ENCODE data around the gene ST6GALNAC3.

The ST6GALNAC3 gene

DNA sequence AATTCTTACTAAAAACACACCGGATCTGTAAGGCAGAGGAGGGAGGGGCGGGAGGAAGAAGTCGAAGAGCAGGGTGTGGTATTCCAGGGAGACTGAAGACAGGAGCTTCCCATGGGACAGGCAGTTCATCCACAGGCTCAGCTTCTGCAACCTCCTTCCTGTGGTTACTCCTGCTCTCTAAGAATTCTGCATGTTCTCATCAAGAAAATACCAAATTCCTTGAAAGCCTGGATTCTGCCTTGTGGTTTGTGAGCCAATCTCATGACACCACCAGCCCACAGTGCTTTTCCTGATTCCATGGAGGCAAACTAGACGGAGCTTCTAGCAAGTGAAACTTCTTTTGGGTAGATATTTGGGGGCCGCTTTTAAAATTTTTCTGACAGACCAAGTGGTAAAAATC lies 1.1 kb upstream of the ST6GALNAC3 start:
- ChIA-PET POLR2A (interaction anchor here (1.7 kb wide), 1 partner anchor 35 kb away, joined by 4 read pairs; no protein-coding TSS in a partner anchor), CTCF (no interaction called here)
- Histone ChIP-seq H3K4me1 (ENCODE audit: control insufficient read depth, insufficient read depth, low read length) (no peaks in the 10 kb centered on the region), H3K4me3 (ENCODE audit: low read depth, low read length) (no peak overlapping the region), H3K9me3 (ENCODE audit: control insufficient read depth, insufficient read depth, low read depth, low read length) (no peaks in the 10 kb centered on the region; the same call in 1 of the 2 replicates), H3K27ac (ENCODE audit: extremely low read depth, low read depth, low read length) (no peak overlapping the region), H3K36me3 (ENCODE audit: control insufficient read depth in 2 of 2, insufficient read depth in 1 of 2, low read length in 2 of 2) (no peaks in the 10 kb centered on the region)
- TF ChIP-seq ZNF211 (tag by site-specific recombination; IDR thresholded peaks at IDR 0.05; ENCODE audit: low read depth), result no peak
- peak; percentile 81 for TF ChIP-seq BCL6B (tag by site-specific recombination; IDR thresholded peaks at IDR 0.05)
- TF ChIP-seq ZNF341 (tag by site-specific recombination; IDR thresholded peaks at IDR 0.05; ENCODE audit: low read depth), result no peak
- no peak for TF ChIP-seq ZNF266 (tag by site-specific recombination; IDR thresholded peaks at IDR 0.05; ENCODE audit: low read depth)

GRCh38 chr1:76075188-76075489 lies 593 bp downstream of the ST6GALNAC3 start:
- ChIA-PET POLR2A (interaction anchor here (0.9 to 1.7 kb wide), 2 partner anchors 35 to 37 kb away, joined by 3 to 4 read pairs; no protein-coding TSS in a partner anchor), CTCF (interaction anchor here (0.5 to 1.1 kb wide), 2 partner anchors 33 to 84 kb away, joined by 4 read pairs; no protein-coding TSS in a partner anchor)
- Histone ChIP-seq H3K36me3 (ENCODE audit: control insufficient read depth in 2 of 2, insufficient read depth in 1 of 2, low read length in 2 of 2) (no peaks in the 10 kb centered on the region), H3K27ac (ENCODE audit: extremely low read depth, low read depth, low read length) (no peak overlapping the region; the same call in 1 of the 2 replicates), H3K9me3 (ENCODE audit: control insufficient read depth, insufficient read depth, low read depth, low read length) (no peaks in the 10 kb centered on the region; the same call in 1 of the 2 replicates), H3K4me1 (ENCODE audit: control insufficient read depth, insufficient read depth, low read length) (peaks cover 5% of the 10 kb centered on the region; the same call in 1 of the 2 replicates), H3K4me3 (ENCODE audit: low read depth, low read length) (peak overlapping the region; percentile 91)
- peak; percentile 96 for TF ChIP-seq ZFP69B (tag by site-specific recombination; IDR thresholded peaks at IDR 0.05)
- TF ChIP-seq ZNF274 (IDR thresholded peaks at IDR 0.05; ENCODE audit: low read length), result no peak
- no peak for TF ChIP-seq ZNF274 (tag by site-specific recombination; IDR thresholded peaks at IDR 0.05; ENCODE audit: borderline replicate concordance)
- no peak for TF ChIP-seq ZBTB26 (tag by site-specific recombination; optimal IDR thresholded peaks at IDR 0.05)
- 0 out of 2 replicates have a peak, but pooled peaks have one; percentile 2 for TF ChIP-seq KLF9 (tag by site-specific recombination; IDR thresholded peaks at IDR 0.05; ENCODE audit: low read depth)
- TF ChIP-seq ZBTB48 (tag by site-specific recombination; IDR thresholded peaks at IDR 0.05), result peak; percentile 96
- TF ChIP-seq, protein P1, sequence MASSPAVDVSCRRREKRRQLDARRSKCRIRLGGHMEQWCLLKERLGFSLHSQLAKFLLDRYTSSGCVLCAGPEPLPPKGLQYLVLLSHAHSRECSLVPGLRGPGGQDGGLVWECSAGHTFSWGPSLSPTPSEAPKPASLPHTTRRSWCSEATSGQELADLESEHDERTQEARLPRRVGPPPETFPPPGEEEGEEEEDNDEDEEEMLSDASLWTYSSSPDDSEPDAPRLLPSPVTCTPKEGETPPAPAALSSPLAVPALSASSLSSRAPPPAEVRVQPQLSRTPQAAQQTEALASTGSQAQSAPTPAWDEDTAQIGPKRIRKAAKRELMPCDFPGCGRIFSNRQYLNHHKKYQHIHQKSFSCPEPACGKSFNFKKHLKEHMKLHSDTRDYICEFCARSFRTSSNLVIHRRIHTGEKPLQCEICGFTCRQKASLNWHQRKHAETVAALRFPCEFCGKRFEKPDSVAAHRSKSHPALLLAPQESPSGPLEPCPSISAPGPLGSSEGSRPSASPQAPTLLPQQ (tag by site-specific recombination; IDR thresholded peaks at IDR 0.05), result peak; percentile 99

- H3K4me3 ChIP-seq (ENCODE audit: low read depth, low read length), result no peak overlapping the region
- CTCF ChIA-PET, result interaction anchor here (1.1 kb wide), 1 partner anchor 33 kb away, joined by 4 read pairs; no protein-coding TSS in a partner anchor
- no peaks in the 10 kb centered on the region; the same call in 1 of the 2 replicates for H3K9me3 ChIP-seq (ENCODE audit: control insufficient read depth, insufficient read depth, low read depth, low read length)
- no peaks in the 10 kb centered on the region for H3K36me3 ChIP-seq (ENCODE audit: control insufficient read depth in 2 of 2, insufficient read depth in 1 of 2, low read length in 2 of 2)
- POLR2A ChIA-PET, result no interaction called here
- H3K27ac ChIP-seq (ENCODE audit: extremely low read depth, low read depth, low read length), result no peak overlapping the region
- peaks cover 12% of the 10 kb centered on the region; the same call in 1 of the 2 replicates for H3K4me1 ChIP-seq (ENCODE audit: control insufficient read depth, insufficient read depth, low read length)
- TF ChIP-seq ZNF292 (tag by site-specific recombination; IDR thresholded peaks at IDR 0.05; ENCODE audit: borderline replicate concordance, low read depth) (no peak), ZNF23 (tag by site-specific recombination; IDR thresholded peaks at IDR 0.05; ENCODE audit: borderline replicate concordance) (no peak), PRDM10 (tag by site-specific recombination; IDR thresholded peaks at IDR 0.05) (peak; percentile 63), KLF17 (tag by site-specific recombination; IDR thresholded peaks at IDR 0.05) (no peak), ZEB2 (tag by site-specific recombination; IDR thresholded peaks at IDR 0.05) (0 out of 2 replicates have a peak, but pooled peaks have one; percentile 49), ZNF335 (tag by site-specific recombination; conservative IDR thresholded peaks at IDR 0.05) (peak; percentile 66)
- TF ChIP-seq, protein P2, sequence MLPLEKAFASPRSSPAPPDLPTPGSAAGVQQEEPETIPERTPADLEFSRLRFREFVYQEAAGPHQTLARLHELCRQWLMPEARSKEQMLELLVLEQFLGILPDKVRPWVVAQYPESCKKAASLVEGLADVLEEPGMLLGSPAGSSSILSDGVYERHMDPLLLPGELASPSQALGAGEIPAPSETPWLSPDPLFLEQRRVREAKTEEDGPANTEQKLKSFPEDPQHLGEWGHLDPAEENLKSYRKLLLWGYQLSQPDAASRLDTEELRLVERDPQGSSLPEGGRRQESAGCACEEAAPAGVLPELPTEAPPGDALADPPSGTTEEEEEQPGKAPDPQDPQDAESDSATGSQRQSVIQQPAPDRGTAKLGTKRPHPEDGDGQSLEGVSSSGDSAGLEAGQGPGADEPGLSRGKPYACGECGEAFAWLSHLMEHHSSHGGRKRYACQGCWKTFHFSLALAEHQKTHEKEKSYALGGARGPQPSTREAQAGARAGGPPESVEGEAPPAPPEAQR (tag by site-specific recombination; IDR thresholded peaks at IDR 0.05), result no peak
Observed at GRCh38 chr1:76075877-76076276, 1.3 kb downstream of the ST6GALNAC3 start.

Measured in HEK293 (cell line).